Stimulated activated CD8-positive, alpha-beta memory T cell treated with anti-CD3 and anti-CD28 coated beads, Interleukin-4, amount 100 ng/mL, for 1 hour (primary cell): ENCODE measurements around the gene ZNF778.
"Not testable (repeated sequence)": the region's sequence is repeated elsewhere in the genome, so short reads cannot be mapped to it uniquely, and the experiment has no call there.

Experiments
- DNase-seq, 2 donors: peaks; one replicate each; pipeline ENCODE4 v3.0.0-alpha.2; 2020; ENCODE audit warnings: low read depth in 2 of 2, low spot score in 1 of 2

Gene ZNF778

GRCh38 chr16:89179656-89180315 is 37.7 kb upstream of the ZNF778 start:
- DNase-seq, result no peak

GRCh38 chr16:89183463-89183862 is 34.0 kb upstream of the ZNF778 start:
- no peak for DNase-seq

GRCh38 chr16:89183975-89184676 is 33.4 kb upstream of the ZNF778 start:
- DNase-seq, result no peak

GRCh38 chr16:89184677-89184932 is 32.9 kb upstream of the ZNF778 start:
- DNase-seq, result no peak

- DNase-seq, result no peak
Observed at GRCh38 chr16:89184933-89185794, 32.3 kb upstream of the ZNF778 start.

- DNase-seq, result not testable (repeated sequence)
Observed at GRCh38 chr16:89185887-89186592, 31.5 kb upstream of the ZNF778 start.

GRCh38 chr16:89186593-89187031 is 30.9 kb upstream of the ZNF778 start:
- not testable (repeated sequence) for DNase-seq

- DNase-seq, result no peak
Observed at GRCh38 chr16:89187032-89187769, 30.3 kb upstream of the ZNF778 start.

- DNase-seq, result no peak
Observed at GRCh38 chr16:89187770-89188392, 29.6 kb upstream of the ZNF778 start.

- DNase-seq, result not testable (repeated sequence)
Observed at GRCh38 chr16:89188471-89189357, 28.8 kb upstream of the ZNF778 start.

GRCh38 chr16:89189358-89190025 is 28.0 kb upstream of the ZNF778 start:
- no peak for DNase-seq

- no peak for DNase-seq
Observed at GRCh38 chr16:89190150-89190958, 27.1 kb upstream of the ZNF778 start.

- no peak for DNase-seq
Observed at GRCh38 chr16:89191033-89191900, 26.2 kb upstream of the ZNF778 start.

- DNase-seq, result no peak
Observed at GRCh38 chr16:89191901-89192185, 25.7 kb upstream of the ZNF778 start.

- DNase-seq, result not testable (repeated sequence)
Observed at GRCh38 chr16:89192186-89192955, 25.1 kb upstream of the ZNF778 start.

GRCh38 chr16:89192956-89193575 is 24.4 kb upstream of the ZNF778 start:
- DNase-seq, result peak; percentile 47 to 48
